Gastroesophageal sphincter (tissue), 3 donors: ENCODE measurements around the gene HTR6.

Source experiments
- EP300 ChIP-seq: sonication (generic); formaldehyde crosslinking; IDR thresholded peaks from one replicate; pipeline ENCODE4 v1.6.1; 2017; ENCODE audit warnings: antibody characterized with exemption, mild to moderate bottlenecking
- TF ChIP-seq, protein P1 (sequence below), 4 experiments: fragments of 200-600 bp in 2 of 4; fragments of 450-650 bp in 2 of 4; sonication (generic) in 1 of 4; IDR thresholded peaks; one replicate each; pipeline ENCODE4 v1.5.1; 2017 to 2019; ENCODE audit warnings: antibody characterized with exemption in 4 of 4, mild to moderate bottlenecking in 2 of 4, moderate library complexity in 2 of 4

- TF ChIP-seq, protein P1, sequence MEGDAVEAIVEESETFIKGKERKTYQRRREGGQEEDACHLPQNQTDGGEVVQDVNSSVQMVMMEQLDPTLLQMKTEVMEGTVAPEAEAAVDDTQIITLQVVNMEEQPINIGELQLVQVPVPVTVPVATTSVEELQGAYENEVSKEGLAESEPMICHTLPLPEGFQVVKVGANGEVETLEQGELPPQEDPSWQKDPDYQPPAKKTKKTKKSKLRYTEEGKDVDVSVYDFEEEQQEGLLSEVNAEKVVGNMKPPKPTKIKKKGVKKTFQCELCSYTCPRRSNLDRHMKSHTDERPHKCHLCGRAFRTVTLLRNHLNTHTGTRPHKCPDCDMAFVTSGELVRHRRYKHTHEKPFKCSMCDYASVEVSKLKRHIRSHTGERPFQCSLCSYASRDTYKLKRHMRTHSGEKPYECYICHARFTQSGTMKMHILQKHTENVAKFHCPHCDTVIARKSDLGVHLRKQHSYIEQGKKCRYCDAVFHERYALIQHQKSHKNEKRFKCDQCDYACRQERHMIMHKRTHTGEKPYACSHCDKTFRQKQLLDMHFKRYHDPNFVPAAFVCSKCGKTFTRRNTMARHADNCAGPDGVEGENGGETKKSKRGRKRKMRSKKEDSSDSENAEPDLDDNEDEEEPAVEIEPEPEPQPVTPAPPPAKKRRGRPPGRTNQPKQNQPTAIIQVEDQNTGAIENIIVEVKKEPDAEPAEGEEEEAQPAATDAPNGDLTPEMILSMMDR (IDR thresholded peaks at IDR 0.05), result no peak
- no peak for TF ChIP-seq EP300
Measured at GRCh38 chr1:19662313-19662712, 2.4 kb upstream of the HTR6 start.
